Endothelial cell of hepatic sinusoid (primary cell): ENCODE measurements around the gene CARD10.
"Not testable (repeated sequence)": the region's sequence is repeated elsewhere in the genome, so short reads cannot be mapped to it uniquely, and the experiment has no call there.

Experiments used
- in situ Hi-C: cut with HindIII; loops from 2 replicates; pipeline ENCODE4 v1.10.0; 2017; ENCODE audit warnings: low sequenced_read_pairs

The CARD10 gene

DNA sequence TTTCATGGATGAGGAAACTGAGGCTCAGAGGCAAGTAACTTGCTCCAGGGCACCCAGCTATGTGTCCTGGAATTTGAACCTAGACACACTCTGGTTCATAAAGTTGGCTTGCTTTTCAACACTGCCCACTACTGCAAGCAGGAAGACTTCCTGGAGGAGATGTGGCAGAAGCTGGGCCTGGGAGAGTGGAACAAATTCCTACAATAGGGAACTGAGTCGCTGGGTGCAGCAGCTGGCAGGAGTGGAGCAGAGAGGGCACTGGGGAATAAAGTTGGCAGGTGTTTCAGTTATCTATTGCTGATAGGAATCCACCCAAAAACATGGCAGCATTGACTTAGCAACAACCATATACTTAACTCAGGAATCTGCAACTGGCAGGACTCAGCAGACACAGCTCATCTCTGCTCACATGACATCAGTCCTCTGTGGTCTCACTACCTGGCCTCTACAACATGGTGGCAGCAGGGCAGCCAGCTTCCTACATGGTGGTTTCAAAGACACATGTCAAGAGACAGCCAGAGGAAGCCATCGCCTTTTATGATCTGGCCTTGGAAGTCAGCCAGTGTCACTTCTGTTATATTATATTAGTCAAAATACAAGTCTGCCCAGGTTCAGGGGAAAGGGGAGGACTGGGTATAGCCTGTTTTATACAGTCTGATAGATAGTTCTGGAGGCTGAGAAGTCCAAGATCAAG, 10.6 kb upstream of the CARD10 start:
- in situ Hi-C loops: no loop called here

DNA sequence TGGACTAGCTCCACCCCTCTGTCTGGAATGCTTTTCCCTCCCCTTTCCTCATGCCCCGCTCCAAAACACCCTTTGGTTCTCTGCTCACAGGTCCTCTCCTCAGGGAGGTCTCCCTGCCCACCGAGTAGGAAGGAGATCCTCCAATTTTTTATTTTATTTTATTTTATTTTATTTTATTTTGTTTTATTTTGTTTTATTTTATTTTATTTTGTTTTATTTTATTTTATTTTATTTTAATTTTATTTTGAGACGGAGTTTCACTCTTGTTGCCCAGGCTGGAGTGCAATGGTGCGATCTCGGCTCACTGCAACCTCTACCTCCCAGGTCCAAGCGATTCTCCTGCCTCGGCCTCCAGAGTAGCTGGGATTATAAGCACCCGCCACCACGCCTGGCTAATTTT, 8.7 kb upstream of the CARD10 start:
- in situ Hi-C loops: not testable (repeated sequence)

DNA sequence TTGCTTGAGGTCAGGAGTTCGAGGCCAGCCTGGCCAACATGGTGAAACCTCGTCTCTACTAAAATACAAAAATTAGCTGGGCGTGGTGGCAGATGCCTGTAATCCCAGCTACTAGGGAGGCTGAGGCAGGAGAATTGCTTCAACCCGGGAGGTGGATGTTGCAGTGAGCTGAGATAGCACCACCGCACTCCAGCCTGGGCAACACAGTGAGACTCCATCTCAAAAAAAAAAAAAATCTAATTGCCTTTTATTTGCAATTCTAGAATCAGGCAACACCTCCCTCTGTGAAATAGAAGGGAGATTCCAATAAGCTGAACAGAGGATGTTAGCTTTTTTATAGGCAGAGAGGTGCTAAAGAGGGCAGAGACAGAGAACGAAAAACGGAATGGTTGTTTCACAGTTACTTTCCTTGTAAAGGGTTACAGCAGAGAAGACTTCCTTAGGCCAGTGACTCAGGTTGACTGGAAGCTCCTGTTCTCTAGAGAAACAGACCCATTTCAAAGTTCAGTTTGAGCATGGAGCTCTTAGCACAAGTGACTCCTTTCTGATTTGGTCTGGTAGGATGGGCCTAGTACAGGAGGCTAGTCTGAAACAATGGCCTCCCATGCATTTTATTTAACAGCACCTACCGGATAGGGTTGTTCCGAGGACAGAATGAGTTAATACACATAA, 8.0 kb upstream of the CARD10 start:
- in situ Hi-C loops: not testable (repeated sequence)

DNA sequence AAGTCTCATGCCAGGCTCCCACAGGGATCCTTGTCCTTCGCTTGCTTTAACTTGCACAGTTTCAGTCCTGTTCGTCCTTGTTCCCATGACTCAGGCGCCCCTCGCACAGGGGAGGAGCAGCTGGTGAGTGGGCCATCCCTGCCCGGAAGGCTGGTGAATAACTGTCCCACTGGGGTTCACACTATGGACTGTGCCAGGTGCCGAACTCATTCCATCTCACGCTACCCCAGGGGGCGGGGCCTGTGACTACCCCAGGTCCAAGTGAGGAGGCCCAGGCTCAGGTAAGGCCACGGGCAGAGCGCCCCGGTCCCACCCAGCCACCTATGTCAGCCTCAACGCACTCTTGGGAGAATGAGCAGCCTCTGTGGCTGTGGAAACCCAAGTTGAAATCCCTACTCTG, 7.2 kb upstream of the CARD10 start:
- in situ Hi-C loops: no loop called here

DNA sequence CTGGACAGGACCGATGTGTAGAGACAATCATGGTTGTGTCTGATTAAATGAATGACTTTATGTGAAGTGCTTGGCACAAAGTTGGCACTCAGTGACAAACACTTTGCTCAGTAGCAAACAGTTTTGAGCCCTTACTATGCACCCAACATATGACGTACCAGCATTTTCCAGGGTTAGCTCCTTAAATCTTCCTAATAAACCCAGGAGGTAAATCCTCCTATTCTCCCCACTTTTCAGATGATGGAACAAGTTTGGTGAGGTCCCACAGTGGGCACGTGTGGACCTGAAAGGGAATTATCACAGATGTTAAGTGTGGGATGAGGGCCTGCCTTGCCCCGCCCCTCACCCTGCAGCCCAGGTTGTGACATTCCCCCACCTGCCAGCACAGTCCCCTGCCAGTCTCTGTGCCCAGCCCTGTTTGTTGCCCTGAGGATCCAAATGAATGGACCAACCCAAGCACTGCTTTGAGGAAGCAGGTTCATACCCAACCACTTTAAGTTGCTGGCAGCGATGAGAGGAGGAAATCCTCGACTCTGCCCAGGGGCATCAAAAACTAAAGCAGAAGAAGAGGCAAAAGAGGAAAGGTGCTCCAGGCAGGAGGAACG, 6.6 kb upstream of the CARD10 start:
- in situ Hi-C loops: no loop called here

DNA sequence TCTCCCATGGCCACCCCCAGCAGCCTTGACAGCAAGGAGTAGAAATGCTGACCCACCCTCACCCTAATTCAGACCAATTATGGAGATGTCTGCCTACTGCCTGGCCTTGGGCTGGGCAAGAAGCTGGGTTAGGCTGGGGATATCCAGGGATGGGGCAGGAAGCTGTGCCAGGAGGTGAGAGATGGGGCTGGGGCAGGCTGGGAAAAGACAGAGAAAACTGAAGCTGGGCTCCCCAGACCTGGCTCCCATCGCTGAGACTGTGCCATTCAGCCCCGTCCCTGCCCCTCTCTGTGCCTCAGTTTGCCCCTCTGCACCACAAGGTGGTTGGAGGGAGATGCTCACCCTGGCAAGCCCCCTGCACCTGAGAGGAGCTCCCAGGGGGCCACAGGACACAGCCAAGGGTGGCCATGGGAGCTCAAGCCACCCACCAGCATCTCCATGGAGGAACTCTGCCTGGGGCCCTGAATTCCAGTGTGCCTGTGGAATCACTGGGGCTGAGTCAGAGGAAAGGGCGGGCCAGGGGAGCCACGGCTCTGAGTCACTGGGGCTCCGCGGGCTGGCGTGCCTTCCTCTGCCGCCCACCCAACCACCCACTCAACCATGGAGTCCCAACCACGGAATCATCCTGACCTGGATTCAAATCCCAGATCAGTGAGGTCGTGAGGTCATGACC, 6.0 kb upstream of the CARD10 start:
- in situ Hi-C loops: no loop called here

DNA sequence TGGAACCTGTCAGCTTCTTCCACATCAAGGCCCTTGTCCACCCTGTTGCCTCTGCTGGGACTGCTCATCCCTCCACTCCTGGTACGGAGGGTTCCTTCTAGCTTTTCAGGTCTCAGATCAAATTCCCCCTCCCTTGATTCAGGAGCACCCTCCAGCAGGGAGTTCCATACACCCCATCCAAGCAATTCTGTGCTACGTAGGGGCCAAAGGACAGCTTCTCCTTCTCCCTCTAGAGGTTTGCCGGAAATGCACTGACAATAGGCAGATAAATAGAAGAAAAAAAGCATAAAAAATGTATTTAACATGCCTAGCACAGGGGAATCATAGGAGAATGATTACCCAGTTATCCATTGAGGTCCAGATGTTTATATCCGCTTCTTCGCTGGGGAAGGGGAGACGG, 3.3 kb upstream of the CARD10 start:
- in situ Hi-C loops: no loop called here

DNA sequence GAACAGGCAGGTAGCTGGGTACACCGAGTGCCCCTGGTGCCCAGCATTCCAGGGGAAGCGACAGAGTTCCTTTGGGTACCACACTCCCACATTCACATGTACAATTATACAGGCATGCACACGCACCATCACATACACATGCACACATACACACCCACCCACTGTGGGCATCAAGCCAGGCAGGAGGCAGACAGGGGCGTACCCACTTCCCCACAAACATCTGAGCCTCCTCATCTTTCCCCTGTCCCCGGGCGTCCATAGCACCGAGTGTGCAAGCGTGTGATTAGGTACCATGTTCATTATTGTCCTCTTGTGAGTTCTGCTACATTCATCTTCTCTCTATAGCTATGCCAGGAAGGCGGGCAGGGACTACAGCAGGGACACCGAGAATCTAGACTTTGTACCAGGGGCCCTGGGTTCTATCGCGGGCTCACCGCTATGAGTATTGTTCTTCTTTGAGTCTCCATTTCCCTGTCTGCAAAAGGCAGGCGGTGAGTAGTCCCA, 2.1 kb upstream of the CARD10 start:
- in situ Hi-C loops: no loop called here

DNA sequence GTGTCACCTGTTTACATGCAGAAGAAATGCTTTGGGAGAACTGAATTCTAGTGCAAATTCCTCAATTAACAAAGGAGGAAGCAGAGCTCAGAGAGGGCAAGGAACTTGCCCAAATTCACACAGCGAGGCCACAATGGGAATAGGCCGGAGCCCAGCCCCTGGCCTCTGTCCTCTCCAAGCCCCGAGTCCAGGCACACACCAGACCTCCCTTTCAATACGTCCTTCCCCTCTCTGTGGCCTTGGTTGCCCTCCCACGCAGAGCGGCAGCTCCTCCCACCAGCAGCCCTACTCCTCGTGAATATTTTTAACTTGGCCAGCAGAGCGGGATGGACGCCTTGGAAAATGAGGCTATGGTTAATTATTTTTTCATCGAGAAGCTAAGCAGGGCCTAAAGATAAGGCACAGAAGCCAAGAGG, 1.6 kb upstream of the CARD10 start:
- in situ Hi-C loops: no loop called here

DNA sequence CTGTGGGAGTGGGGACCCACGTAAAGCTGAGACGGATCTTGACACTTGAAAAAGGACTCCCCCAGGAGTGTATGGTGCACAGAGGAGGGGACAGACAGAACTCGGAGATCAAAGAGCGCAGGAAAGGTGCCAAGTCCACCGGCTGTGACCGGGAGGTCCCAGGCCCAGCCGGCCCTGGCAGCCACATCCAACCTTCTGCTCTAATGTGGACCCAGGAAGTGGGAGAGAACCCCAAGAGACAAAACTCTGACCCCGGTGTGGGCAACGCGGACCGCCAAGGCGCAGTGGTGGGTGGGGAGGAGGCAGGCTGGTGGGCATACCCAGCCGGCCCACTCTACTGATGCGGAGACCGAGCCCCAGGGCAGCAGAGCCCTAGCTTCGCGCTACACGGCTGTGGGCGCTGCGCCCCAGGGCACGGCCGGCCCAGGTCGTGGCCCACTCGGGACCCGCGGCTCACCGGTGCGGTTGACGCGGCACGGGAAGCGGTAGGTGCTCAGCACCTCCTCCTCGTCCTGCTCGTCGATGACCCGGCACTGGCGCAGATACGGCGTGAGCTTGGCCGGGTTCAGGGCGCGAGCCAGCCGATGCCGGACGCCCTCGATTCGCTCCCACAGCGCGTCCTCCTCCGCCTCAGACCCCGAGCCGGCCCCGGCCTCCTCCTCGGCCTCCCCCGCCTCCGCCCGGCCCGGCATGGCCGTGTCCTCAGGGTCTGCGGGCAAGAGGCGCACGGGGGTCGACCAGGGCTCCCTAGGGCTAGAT, 527 bp downstream of the CARD10 start:
- in situ Hi-C loops: no loop called here

DNA sequence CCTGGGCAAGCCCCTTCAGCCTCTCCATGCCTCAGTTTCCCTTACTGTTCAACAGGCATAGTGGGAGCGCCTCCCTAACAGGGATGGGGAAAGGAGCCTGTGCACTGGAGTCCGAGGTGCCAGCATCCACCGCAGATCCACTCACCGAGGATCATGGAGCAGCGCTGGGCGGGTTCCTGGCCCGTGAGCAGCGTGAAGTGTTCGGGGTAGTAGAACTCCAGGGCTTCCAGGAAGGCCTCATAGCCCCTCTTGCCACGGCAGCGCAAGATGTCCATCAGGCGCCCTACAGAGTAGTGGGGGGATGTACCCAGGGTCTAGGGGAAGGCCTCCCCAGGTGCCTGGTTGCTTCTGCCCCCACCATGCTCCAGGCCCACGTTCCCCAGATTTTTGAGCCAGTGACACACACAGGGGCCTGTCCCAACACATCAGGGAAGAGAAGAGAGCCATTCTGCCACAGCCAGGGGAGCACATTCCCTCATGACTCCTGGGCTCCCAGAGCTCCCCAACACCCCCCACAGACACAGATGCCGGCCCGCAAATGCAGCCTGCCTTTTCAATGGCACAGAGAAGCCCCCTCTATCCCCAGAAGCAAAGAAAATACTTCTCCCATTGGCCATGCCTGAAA, 1.3 kb downstream of the CARD10 start:
- in situ Hi-C loops: no loop called here

DNA sequence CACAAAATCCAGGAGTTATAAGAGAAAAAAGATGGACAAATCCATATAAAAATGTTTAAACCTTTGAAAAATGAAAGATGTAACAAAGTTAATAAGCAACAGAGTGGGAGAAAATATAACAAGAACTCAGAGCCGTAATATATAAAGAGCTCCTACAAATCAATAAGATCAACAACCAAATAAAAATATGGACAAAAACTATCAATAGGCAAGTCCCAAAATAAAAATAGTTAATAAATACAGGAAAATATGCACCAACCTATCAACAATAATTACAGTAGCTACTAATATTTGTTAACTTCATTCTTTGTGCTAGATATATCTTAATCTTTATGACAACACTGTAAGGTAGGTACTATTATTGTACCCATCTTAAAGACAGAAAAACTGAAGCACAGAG, 2.8 kb downstream of the CARD10 start:
- in situ Hi-C loops: no loop called here

DNA sequence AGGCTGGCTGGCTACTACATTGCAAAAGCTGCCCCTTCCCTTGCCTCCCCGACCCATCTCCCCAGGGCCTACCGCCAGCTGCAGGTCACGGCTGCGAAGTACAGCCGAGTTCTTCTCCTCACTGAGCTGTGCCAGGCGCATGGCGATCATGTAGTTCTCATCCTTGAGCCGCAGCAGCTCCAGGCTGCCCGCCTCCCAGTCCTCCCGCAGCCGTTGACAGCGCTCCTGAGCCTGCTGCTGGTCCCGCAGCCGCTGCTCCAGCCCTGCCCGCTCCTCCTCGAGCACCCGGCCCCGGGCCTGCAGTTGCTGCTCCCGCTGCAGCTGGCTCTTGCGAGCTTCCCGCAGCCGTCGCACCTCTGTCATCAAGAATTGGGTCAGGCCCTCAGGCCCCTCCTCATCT, 3.3 kb downstream of the CARD10 start:
- in situ Hi-C loops: no loop called here

DNA sequence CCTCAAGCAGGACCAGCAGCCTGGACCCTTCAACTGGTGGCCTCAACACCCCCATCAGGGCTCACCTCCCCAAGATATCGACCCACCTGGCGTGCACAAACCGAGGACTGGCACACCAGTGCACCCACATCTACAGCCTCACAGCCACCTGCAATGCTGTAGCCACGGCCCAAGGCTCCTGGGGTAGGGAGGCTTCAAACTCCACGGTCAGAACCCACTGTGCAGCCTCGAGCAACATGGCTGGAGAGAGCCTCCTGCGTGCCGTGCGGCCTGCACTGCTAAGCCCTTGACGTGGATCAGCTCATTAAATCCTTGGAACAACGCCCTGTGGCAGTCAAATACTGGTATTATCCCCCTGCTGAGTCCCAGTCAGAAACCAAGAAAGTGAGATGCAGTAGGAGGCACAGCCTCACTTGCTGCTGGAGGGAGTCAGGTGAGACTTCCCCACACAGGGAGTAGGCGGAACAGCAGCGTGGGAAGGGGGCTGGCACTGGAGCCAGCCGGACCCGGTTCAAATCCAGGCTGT, 4.6 kb downstream of the CARD10 start:
- in situ Hi-C loops: no loop called here

DNA sequence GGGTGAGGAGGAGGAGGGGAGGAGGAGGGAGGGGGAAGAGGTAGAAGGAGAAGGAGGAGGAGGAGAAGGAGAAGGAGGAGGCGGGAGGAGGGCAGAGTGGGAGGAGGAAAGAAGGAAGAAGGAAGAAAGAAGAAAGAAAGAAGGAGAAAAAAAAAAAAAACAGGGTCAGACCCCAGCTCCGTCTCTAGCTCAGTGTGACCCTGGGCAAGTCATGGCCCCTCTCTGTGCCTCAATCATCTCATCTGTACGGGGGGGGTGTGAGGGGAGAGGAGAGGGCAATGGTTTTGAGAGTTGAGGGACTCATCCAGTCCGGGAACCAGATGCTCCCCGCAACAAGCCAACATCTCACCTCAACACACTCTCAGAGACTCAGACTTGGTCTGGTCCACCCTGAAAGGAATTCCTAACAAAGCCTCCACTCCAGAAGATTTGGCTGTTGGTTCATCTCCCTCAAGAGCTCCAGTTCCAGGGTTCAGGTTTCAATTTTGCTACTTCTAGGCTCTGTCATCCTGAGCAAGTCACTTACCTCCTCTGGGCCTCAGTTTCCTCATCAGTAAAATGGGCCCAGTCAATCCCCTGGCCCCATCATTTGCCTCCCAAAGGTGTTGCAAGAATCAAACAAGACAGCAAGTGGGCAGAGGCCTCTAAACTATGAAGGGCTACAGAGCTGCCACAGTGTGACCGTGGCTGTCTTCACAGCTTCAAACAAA, 7.7 kb downstream of the CARD10 start:
- in situ Hi-C loops: no loop called here

DNA sequence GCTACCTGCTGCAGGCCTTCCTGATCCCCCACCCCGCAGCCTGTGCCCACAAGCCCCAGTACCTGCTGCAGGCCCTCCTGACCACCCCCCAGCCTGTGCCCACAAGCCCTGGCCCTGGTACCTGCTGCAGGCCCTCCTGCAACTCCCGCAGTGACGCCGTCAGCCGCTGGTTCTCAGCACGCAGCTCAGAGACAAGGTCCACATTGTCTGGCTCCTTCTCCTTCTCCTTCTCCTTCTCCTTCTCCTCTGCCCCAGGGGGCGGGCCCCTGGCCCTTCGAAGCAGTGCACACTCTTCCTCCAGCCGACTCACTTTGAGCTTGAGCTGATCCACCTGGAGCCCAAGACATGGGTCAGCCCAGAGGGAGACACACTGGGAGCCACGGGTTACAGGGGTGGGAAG, 9.1 kb downstream of the CARD10 start:
- in situ Hi-C loops: no loop called here

DNA sequence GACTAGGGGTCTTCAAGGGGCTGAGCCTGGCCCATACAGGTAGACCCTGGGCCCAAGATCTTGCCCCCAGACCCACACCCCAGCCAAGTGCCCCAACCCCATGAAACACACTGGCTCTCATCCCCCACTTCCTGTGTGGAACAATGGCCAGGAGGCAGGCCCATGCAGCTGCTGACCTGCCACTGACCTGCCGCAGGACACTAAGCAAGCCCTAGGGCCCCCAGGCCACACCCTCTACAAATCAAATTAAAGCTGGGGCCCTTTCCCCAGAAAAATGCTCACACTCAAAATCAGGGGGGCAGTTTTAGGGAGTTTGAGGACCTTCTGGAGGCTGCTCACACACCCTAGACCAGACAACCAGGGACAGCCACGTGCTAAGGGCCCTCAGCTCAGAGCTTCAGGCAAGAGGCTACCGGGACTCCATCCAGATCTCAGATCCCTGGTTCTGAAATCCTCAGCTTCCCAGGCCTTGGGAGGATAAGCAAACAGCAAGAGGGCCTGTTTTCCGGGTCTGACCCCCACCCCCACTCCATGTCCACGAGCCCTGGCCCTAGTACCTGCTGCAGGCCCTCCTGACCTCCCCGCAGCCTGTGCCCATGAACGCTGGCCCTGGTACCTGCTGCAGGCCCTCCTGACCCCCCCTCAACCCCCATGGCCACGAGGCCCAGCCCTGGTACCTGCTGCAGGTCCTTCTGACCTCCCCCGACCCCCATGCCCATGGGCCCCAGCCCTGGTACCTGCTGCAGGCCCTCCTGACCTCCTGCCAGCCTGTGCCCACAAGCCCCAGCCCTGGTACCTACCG, 10.0 kb downstream of the CARD10 start:
- in situ Hi-C loops: loop anchor here (5.0 to 10.0 kb wide), 2 partner anchors 187 to 324 kb away; partner anchors contain the start of gene C1QTNF6

DNA sequence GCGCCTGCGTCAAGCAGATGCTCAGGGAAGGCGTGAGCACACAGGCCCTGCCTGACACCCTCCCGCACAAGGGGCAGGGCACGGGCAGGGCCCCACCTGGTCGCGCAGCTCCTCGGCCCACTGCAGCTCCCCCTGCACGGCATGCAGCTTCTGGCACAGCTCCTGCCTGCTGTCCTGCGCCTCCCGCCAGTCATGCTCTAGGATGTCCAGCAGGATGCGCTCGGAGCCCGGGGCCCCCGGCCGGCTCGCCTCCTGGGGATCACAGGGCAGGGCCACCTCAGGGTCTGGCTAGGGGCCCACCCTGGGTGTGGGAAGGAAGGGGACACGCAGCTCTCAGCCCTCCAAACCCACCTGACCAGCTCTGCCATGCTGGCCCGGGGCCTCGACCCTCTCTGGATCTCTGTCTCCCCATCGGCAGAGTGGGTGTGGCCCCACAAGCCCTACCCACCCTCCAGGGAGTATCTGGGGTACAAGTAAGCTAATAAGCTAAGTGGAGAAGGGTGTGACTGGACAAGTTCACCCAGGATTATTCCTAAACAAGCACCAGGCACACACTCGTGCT, 10.7 kb downstream of the CARD10 start:
- in situ Hi-C loops: loop anchor here (5.0 to 10.0 kb wide), 2 partner anchors 186 to 324 kb away; partner anchors contain the start of gene C1QTNF6
